CD4-positive, alpha-beta T cell (primary cell): ENCODE results near the gene CNPY3. TPM values are rescaled to one million over a fixed set of nuclear protein-coding genes. Genes with fewer than 3 reads are reported as not detected.

Experiments
- ATAC-seq: fragments of 200-7000 bp; cut with Tn5 transposase; one replicate; pipeline ENCODE4 v1.10.0; 2022; ENCODE audit warnings: mild to moderate bottlenecking; ENCODE audit not compliant: poor library complexity
- CTCF ChIA-PET: fragments of 350-600 bp; sonication (Branson Sonifier 250); formaldehyde crosslinking; loops from one replicate; lab custom pipeline; 2021; ENCODE audit warnings: antibody characterized with exemption, inconsistent platforms; lab: Charles Lee
- POLR2A ChIA-PET: fragments of 350-600 bp; sonication (Branson Sonifier 250); formaldehyde crosslinking; loops from one replicate; lab custom pipeline; 2021; ENCODE audit warnings: antibody characterized with exemption, inconsistent platforms; lab: Charles Lee
- DNase-seq, 14 experiments: peaks; one replicate each; pipeline ENCODE4 v3.0.0-alpha.2; 2013 to 2020; ENCODE audit warnings: mixed read lengths in 2 of 14
- H3K27ac ChIP-seq, 2 donors: one replicate each; pipeline versions ENCODE4 v1.5.1 to v1.7.0; 2013; ENCODE audit warnings: low read length in 2 of 2, low read depth in 1 of 2, mild to moderate bottlenecking in 1 of 2
- H3K27me3 ChIP-seq, 2 experiments: 1 replicate in 1 of 2; 2 replicates in 1 of 2; pipeline versions ENCODE4 v1.6.1 to v1.7.0; 2013; ENCODE audit warnings: low read length in 2 of 2, control low read depth in 1 of 2, mild to moderate bottlenecking in 1 of 2, moderate library complexity in 1 of 2; ENCODE audit not compliant: insufficient read depth in 2 of 2, control insufficient read depth in 1 of 2
- H3K36me3 ChIP-seq: one replicate; pipeline ENCODE4 v1.6.1; 2013; ENCODE audit warnings: low read length, control low read depth; ENCODE audit not compliant: insufficient read depth
- H3K4me1 ChIP-seq: one replicate; pipeline ENCODE4 v1.6.1; 2013; ENCODE audit warnings: low read length, control low read depth; ENCODE audit not compliant: insufficient read depth
- H3K4me3 ChIP-seq: one replicate; pipeline ENCODE4 v1.5.1; 2013; ENCODE audit warnings: mild to moderate bottlenecking, low read length, moderate library complexity
- H3K9me3 ChIP-seq, 2 experiments: 1 replicate in 1 of 2; 2 replicates in 1 of 2; pipeline versions ENCODE4 v1.6.1 to v1.7.0; 2013; ENCODE audit warnings: low read length in 2 of 2, mild to moderate bottlenecking in 2 of 2, control low read depth in 1 of 2, moderate library complexity in 1 of 2; ENCODE audit not compliant: control insufficient read depth in 1 of 2, insufficient read depth in 1 of 2
- H3K27ac Mint-ChIP-seq: one replicate; pipeline ENCODE4 v1.8.0; 2020; ENCODE audit warnings: mixed read lengths
- H3K27me3 Mint-ChIP-seq: one replicate; pipeline ENCODE4 v1.8.0; 2021; ENCODE audit warnings: mixed read lengths
- H3K36me3 Mint-ChIP-seq: one replicate; pipeline ENCODE4 v1.8.0; 2021; ENCODE audit warnings: low read depth, mixed read lengths
- H3K4me1 Mint-ChIP-seq: one replicate; pipeline ENCODE4 v1.8.0; 2021; ENCODE audit warnings: low read depth, mixed read lengths
- H3K4me3 Mint-ChIP-seq: one replicate; pipeline ENCODE4 v1.8.0; 2020; ENCODE audit warnings: mild to moderate bottlenecking, mixed read lengths
- H3K9me3 Mint-ChIP-seq: one replicate; pipeline ENCODE4 v1.8.0; 2020; ENCODE audit warnings: mixed read lengths
- CTCF ChIP-seq: fragments of 200-600 bp; IDR thresholded peaks from one replicate; pipeline ENCODE4 v1.8.0; 2022; ENCODE audit warnings: antibody characterized with exemption, mild to moderate bottlenecking
- intact Hi-C, 2 experiments: fragments of 100-400 bp; cut with DNase I in 1 of 2; cut with micrococcal nuclease in 1 of 2; formaldehyde crosslinking; loops; one replicate each; pipeline versions ENCODE4 v1.15.1 to v1.9.0; 2023 to 2025; cut with DNase I, micrococcal nuclease
- total RNA-seq, 174 experiments: library from RNA in 2 of 174; stranded (reverse) in 2 of 174; gene quantifications; one replicate each; pipeline ENCODE4 v1.2.3 and lab custom pipeline; 2021 to 2026

The CNPY3 gene
- total RNA-seq, 2 experiments from 2014 or later: 41.2 to 43.8 TPM

- peaks cover 52% of the 10 kb centered on the region for H3K36me3 ChIP-seq
- no peak for ATAC-seq
- CTCF ChIA-PET: no interaction called here
- no peak overlapping the region for H3K4me3 ChIP-seq
- H3K4me1 Mint-ChIP-seq: no peaks in the 10 kb centered on the region
- H3K4me1 ChIP-seq: no peaks in the 10 kb centered on the region
- no peaks in the 10 kb centered on the region for H3K27me3 Mint-ChIP-seq
- H3K4me3 Mint-ChIP-seq: no peak overlapping the region
- POLR2A ChIA-PET: interaction anchor here (1.5 kb wide), 1 partner anchor 37 kb away, joined by 5 read pairs; the partner anchor contains the start of gene CNPY3
- H3K9me3 Mint-ChIP-seq: no peaks in the 10 kb centered on the region
- peaks cover 31% of the 10 kb centered on the region for H3K36me3 Mint-ChIP-seq
- H3K9me3 ChIP-seq: no peaks in the 10 kb centered on the region
- H3K27ac ChIP-seq: no peak overlapping the region
- no peaks in the 10 kb centered on the region for H3K27me3 ChIP-seq
- no peak overlapping the region for H3K27ac Mint-ChIP-seq
- no peak for DNase-seq
- TF ChIP-seq CTCF: no peak
- intact Hi-C loops: loop anchor here in 1 of 2 experiments (5.0 kb wide), 1 partner anchor 176 kb away; no protein-coding TSS in a partner anchor
Measured at GRCh38 chr6:42966571-42966970, 37.3 kb downstream of the CNPY3 start.

GRCh38 chr6:42967228-42967627, 37.9 kb downstream of the CNPY3 start:
- ATAC-seq: no peak
- Mint-ChIP-seq H3K36me3 (peaks cover 31% of the 10 kb centered on the region), H3K27ac (no peak overlapping the region), H3K27me3 (no peaks in the 10 kb centered on the region), H3K9me3 (no peaks in the 10 kb centered on the region), H3K4me1 (no peaks in the 10 kb centered on the region), H3K4me3 (no peak overlapping the region)
- Histone ChIP-seq H3K27ac (no peak overlapping the region), H3K4me1 (no peaks in the 10 kb centered on the region), H3K36me3 (peaks cover 50% of the 10 kb centered on the region), H3K27me3 (no peaks in the 10 kb centered on the region), H3K9me3 (no peaks in the 10 kb centered on the region), H3K4me3 (no peak overlapping the region)
- intact Hi-C loops: loop anchor here in 1 of 2 experiments (5.0 kb wide), 1 partner anchor 175 kb away; no protein-coding TSS in a partner anchor
- TF ChIP-seq CTCF: no peak
- POLR2A ChIA-PET: interaction anchor here (0.9 kb wide), 1 partner anchor 11 kb away, joined by 3 read pairs; the partner anchor contains the start of gene PEX6
- DNase-seq: no peak
- CTCF ChIA-PET: no interaction called here

GRCh38 chr6:42968126-42968701, 38.9 kb downstream of the CNPY3 start:
- no peaks in the 10 kb centered on the region for H3K4me1 Mint-ChIP-seq
- H3K27ac Mint-ChIP-seq: no peak overlapping the region
- H3K9me3 Mint-ChIP-seq: no peaks in the 10 kb centered on the region
- Histone ChIP-seq H3K27me3 (no peaks in the 10 kb centered on the region), H3K4me1 (no peaks in the 10 kb centered on the region), H3K27ac (no peak overlapping the region), H3K9me3 (no peaks in the 10 kb centered on the region), H3K4me3 (no peak overlapping the region), H3K36me3 (peaks cover 50% of the 10 kb centered on the region)
- peaks cover 31% of the 10 kb centered on the region for H3K36me3 Mint-ChIP-seq
- ChIA-PET CTCF (no interaction called here), POLR2A (interaction anchor here (0.7 to 1.3 kb wide), 3 partner anchors 10 to 220 kb away, joined by 3 to 4 read pairs (median 3); partner anchors contain the start of genes PEX6 and PPP2R5D)
- no peak overlapping the region for H3K4me3 Mint-ChIP-seq
- ATAC-seq: no peak
- no peaks in the 10 kb centered on the region for H3K27me3 Mint-ChIP-seq
- TF ChIP-seq CTCF: no peak
- intact Hi-C loops: loop anchor here in 1 of 2 experiments (5.0 kb wide), 1 partner anchor 174 kb away; no protein-coding TSS in a partner anchor
- DNase-seq: no peak
